HEK293T (cell line): ENCODE measurements around the gene ADRA2A.
A peak's percentile ranks its signal among the peaks of the same experiment; 100 is the strongest.

Source experiments
- CTCF ChIA-PET: fragments of 350-600 bp; formaldehyde crosslinking; extraction: SDS; loops from one replicate; lab custom pipeline; 2021; ENCODE audit warnings: antibody characterized with exemption, inconsistent platforms; lab: Yijun Ruan, JAX
- POLR2A ChIA-PET: fragments of 350-600 bp; formaldehyde crosslinking; extraction: SDS; loops from one replicate; lab custom pipeline; 2020; ENCODE audit warnings: antibody characterized with exemption, inconsistent platforms; lab: Yijun Ruan, JAX
- DNase-seq: peaks from one replicate; pipeline ENCODE4 v3.0.0; 2012; ENCODE audit warnings: mixed read lengths; ENCODE audit errors: extremely low spot score
- ARNT ChIP-seq: fragments of 450-650 bp; IDR thresholded peaks from 2 replicates; pipeline ENCODE4 v1.6.1; 2017; ENCODE audit warnings: mild to moderate bottlenecking
- BHLHE40 ChIP-seq: fragments of 450-650 bp; IDR thresholded peaks from 2 replicates; pipeline ENCODE4 v1.6.1; 2016; ENCODE audit warnings: mild to moderate bottlenecking, moderate library complexity, borderline replicate concordance
- CTBP1 ChIP-seq: fragments of 450-650 bp; IDR thresholded peaks from 2 replicates; pipeline ENCODE4 v1.6.1; 2016; ENCODE audit warnings: borderline replicate concordance
- ELF4 ChIP-seq: fragments of 450-650 bp; IDR thresholded peaks from 2 replicates; pipeline ENCODE4 v1.6.1; 2017; ENCODE audit warnings: antibody characterized with exemption
- FOXA1 ChIP-seq: fragments of 450-650 bp; IDR thresholded peaks from 2 replicates; pipeline ENCODE4 v1.6.1; 2016; ENCODE audit warnings: mild to moderate bottlenecking
- FOXK2 ChIP-seq: fragments of 450-650 bp; IDR thresholded peaks from 2 replicates; pipeline ENCODE4 v1.6.1; 2016; ENCODE audit warnings: mild to moderate bottlenecking
- FOXM1 ChIP-seq: fragments of 450-650 bp; IDR thresholded peaks from 2 replicates; pipeline ENCODE4 v1.6.1; 2017; ENCODE audit warnings: mild to moderate bottlenecking, borderline replicate concordance
- HDGF ChIP-seq: fragments of 450-650 bp; IDR thresholded peaks from 2 replicates; pipeline ENCODE4 v1.6.1; 2017; ENCODE audit warnings: antibody characterized with exemption, borderline replicate concordance
- L3MBTL2 ChIP-seq: fragments of 450-650 bp; conservative IDR thresholded peaks from 2 replicates; pipeline ENCODE4 v1.6.1; 2016; ENCODE audit warnings: mild to moderate bottlenecking
- LEF1 ChIP-seq: fragments of 450-650 bp; IDR thresholded peaks from 2 replicates; pipeline ENCODE4 v1.6.1; 2017; ENCODE audit warnings: mild to moderate bottlenecking, borderline replicate concordance
- NFRKB ChIP-seq: fragments of 450-650 bp; IDR thresholded peaks from 2 replicates; pipeline ENCODE4 v1.6.1; 2016; ENCODE audit warnings: mild to moderate bottlenecking, moderate library complexity
- SP1 ChIP-seq: fragments of 450-650 bp; IDR thresholded peaks from 2 replicates; pipeline ENCODE4 v1.6.1; 2017
- SUZ12 ChIP-seq: fragments of 450-650 bp; IDR thresholded peaks from 2 replicates; pipeline ENCODE4 v1.6.1; 2016; ENCODE audit warnings: mild to moderate bottlenecking
- TARDBP ChIP-seq: fragments of 450-650 bp; IDR thresholded peaks from 2 replicates; pipeline ENCODE4 v1.6.1; 2016
- ZNF384 ChIP-seq: fragments of 450-650 bp; IDR thresholded peaks from 2 replicates; pipeline ENCODE4 v1.6.1; 2016
- TF ChIP-seq, protein P1 (sequence below): fragments of 450-650 bp; IDR thresholded peaks from 2 replicates; pipeline ENCODE4 v1.6.1; 2016

Gene ADRA2A

DNA sequence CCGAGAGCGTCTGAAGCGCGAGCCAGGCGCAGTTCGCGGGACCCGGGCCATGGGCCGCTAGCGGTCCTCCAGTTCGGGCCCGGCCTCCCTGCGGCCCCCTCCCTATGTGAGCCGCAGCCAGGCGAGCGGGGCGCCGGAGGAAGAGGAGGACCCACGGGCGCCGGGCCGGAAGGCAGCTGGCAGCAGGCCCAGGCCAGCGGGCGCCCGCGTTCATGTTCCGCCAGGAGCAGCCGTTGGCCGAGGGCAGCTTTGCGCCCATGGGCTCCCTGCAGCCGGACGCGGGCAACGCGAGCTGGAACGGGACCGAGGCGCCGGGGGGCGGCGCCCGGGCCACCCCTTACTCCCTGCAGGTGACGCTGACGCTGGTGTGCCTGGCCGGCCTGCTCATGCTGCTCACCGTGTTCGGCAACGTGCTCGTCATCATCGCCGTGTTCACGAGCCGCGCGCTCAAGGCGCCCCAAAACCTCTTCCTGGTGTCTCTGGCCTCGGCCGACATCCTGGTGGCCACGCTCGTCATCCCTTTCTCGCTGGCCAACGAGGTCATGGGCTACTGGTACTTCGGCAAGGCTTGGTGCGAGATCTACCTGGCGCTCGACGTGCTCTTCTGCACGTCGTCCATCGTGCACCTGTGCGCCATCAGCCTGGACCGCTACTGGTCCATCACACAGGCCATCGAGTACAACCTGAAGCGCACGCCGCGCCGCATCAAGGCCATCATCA lies 1.1 kb downstream of the ADRA2A start:
- DNase-seq = peak; percentile 3
- CTCF ChIA-PET = interaction anchor here (2.2 kb wide), 1 partner anchor 10 kb away, joined by 18 read pairs; no protein-coding TSS in a partner anchor
- POLR2A ChIA-PET = no interaction called here
- TF ChIP-seq NFRKB (no peak), LEF1 (no peak)

DNA sequence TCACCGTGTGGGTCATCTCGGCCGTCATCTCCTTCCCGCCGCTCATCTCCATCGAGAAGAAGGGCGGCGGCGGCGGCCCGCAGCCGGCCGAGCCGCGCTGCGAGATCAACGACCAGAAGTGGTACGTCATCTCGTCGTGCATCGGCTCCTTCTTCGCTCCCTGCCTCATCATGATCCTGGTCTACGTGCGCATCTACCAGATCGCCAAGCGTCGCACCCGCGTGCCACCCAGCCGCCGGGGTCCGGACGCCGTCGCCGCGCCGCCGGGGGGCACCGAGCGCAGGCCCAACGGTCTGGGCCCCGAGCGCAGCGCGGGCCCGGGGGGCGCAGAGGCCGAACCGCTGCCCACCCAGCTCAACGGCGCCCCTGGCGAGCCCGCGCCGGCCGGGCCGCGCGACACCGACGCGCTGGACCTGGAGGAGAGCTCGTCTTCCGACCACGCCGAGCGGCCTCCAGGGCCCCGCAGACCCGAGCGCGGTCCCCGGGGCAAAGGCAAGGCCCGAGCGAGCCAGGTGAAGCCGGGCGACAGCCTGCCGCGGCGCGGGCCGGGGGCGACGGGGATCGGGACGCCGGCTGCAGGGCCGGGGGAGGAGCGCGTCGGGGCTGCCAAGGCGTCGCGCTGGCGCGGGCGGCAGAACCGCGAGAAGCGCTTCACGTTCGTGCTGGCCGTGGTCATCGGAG lies 1.8 kb downstream of the ADRA2A start:
- no peak for DNase-seq
- ChIA-PET CTCF (no interaction called here), POLR2A (no interaction called here)
- TF ChIP-seq, protein P1, sequence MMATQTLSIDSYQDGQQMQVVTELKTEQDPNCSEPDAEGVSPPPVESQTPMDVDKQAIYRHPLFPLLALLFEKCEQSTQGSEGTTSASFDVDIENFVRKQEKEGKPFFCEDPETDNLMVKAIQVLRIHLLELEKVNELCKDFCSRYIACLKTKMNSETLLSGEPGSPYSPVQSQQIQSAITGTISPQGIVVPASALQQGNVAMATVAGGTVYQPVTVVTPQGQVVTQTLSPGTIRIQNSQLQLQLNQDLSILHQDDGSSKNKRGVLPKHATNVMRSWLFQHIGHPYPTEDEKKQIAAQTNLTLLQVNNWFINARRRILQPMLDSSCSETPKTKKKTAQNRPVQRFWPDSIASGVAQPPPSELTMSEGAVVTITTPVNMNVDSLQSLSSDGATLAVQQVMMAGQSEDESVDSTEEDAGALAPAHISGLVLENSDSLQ = no peak
- no peak for TF ChIP-seq SP1

DNA sequence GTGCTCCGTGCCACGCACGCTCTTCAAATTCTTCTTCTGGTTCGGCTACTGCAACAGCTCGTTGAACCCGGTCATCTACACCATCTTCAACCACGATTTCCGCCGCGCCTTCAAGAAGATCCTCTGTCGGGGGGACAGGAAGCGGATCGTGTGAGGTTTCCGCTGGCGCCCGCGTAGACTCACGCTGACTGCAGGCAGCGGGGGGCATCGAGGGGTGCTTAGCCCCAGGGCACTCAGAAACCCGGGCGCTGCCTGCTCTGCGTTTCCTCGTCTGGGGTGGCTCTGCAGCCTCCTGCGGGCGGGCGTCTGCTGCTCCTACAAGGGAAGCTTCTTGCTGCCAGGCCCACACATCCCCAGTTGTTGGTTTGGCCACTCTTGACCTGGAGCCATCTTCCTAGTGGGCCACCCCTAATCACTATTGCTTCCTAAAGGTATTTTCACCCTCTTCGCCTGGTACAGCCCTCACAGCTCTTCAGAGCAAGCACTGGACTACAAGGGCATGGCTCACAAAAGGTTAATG lies 2.5 kb downstream of the ADRA2A start:
- ChIA-PET POLR2A (no interaction called here), CTCF (no interaction called here)
- DNase-seq = peak; percentile 4
- no peak for TF ChIP-seq L3MBTL2
- TF ChIP-seq ARNT = no peak
- TF ChIP-seq BHLHE40 = no peak
- TF ChIP-seq FOXK2 = no peak
- no peak for TF ChIP-seq SP1
- TF ChIP-seq CTBP1 = no peak
- TF ChIP-seq, protein P1 = no peak
- no peak for TF ChIP-seq TARDBP
- no peak for TF ChIP-seq HDGF
- no peak for TF ChIP-seq NFRKB
- no peak for TF ChIP-seq ELF4
- TF ChIP-seq SUZ12 = no peak
- no peak for TF ChIP-seq ZNF384
- no peak for TF ChIP-seq LEF1
- no peak for TF ChIP-seq FOXM1
- TF ChIP-seq FOXA1 = no peak

DNA sequence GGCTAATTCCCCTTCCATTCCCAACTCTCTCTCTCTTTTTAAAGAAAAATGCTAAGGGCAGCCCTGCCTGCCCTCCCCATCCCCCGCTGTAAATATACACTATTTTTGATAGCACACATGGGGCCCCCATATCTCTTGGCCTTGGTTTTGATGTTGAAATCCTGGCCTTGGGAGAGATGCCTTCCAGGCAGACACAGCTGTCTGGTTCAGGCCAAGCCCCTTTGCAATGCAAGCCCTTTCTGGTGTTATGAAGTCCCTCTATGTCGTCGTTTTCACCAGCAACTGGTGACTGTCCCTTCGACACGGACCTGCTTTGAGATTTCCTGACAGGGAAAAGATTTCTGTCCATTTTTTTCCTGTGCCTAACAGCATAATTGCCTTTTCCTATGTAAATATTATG lies 3.0 kb downstream of the ADRA2A start:
- ChIA-PET CTCF (interaction anchor here (0.6 kb wide), 1 partner anchor 350 kb away, joined by 3 read pairs; no protein-coding TSS in a partner anchor), POLR2A (no interaction called here)
- no peak for DNase-seq
- no peak for TF ChIP-seq TARDBP
- no peak for TF ChIP-seq SUZ12
- no peak for TF ChIP-seq CTBP1
- TF ChIP-seq, protein P1 = no peak
- TF ChIP-seq SP1 = no peak
- no peak for TF ChIP-seq L3MBTL2

DNA sequence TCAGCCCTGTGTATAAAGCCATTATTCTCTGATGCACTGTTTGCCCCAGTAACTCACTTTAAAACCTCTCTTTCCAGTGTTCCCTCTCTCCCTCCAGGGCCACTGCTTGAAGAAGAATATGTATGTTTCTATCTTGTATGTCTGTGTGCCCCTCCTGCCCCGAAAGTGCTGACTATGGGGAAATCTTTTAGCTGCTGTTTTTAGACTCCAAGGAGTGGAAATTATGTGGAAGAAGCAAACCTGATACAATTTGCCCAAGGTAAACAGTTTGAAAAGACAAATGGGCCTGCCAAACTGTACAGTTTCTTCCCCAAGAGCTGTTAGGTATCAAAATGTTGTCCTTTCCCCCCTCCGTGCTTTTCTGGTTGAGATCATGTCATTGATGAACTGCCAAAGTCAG lies 3.4 kb downstream of the ADRA2A start:
- ChIA-PET CTCF (interaction anchor here (0.6 kb wide), 1 partner anchor 349 kb away, joined by 3 read pairs; no protein-coding TSS in a partner anchor), POLR2A (no interaction called here)
- no peak for DNase-seq
- TF ChIP-seq NFRKB (no peak), CTBP1 (no peak), FOXM1 (no peak), ZNF384 (no peak), ARNT (no peak), LEF1 (no peak), FOXA1 (no peak), SP1 (no peak), FOXK2 (no peak), SUZ12 (no peak), ELF4 (no peak)
- TF ChIP-seq, protein P1 = no peak

DNA sequence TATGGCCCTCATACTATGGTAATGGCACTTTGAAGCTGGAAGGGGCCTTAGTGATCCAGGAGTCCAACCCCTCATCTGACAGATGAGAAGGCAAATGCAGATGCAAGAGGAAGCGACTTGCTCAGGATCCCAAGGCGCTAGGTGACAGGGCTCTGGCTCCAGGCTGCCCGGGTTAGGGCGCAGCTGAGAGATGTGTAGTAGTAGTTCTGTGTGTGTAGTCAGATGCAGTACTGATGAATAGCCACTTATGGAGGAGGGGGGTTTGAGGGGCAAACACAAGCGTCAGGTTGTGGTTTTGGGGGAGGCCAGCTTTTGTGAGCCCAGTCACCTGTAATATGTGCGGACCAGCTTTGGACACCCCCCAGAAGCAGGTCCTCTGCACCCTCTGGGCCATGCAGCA lies 4.8 kb downstream of the ADRA2A start:
- ChIA-PET POLR2A (no interaction called here), CTCF (no interaction called here)
- TF ChIP-seq ELF4 (no peak), ZNF384 (no peak), FOXA1 (no peak), ARNT (no peak), CTBP1 (no peak), SP1 (no peak), FOXM1 (no peak), TARDBP (no peak), L3MBTL2 (no peak), LEF1 (no peak), FOXK2 (no peak), HDGF (no peak)
- TF ChIP-seq, protein P1 = no peak
- DNase-seq = no peak
